ENCODE results near the gene NBPF10.
"Not testable (repeated sequence)": the region's sequence is repeated elsewhere in the genome, so short reads cannot be mapped to it uniquely, and the experiment has no call there.

NBPF10 gene, protein sequence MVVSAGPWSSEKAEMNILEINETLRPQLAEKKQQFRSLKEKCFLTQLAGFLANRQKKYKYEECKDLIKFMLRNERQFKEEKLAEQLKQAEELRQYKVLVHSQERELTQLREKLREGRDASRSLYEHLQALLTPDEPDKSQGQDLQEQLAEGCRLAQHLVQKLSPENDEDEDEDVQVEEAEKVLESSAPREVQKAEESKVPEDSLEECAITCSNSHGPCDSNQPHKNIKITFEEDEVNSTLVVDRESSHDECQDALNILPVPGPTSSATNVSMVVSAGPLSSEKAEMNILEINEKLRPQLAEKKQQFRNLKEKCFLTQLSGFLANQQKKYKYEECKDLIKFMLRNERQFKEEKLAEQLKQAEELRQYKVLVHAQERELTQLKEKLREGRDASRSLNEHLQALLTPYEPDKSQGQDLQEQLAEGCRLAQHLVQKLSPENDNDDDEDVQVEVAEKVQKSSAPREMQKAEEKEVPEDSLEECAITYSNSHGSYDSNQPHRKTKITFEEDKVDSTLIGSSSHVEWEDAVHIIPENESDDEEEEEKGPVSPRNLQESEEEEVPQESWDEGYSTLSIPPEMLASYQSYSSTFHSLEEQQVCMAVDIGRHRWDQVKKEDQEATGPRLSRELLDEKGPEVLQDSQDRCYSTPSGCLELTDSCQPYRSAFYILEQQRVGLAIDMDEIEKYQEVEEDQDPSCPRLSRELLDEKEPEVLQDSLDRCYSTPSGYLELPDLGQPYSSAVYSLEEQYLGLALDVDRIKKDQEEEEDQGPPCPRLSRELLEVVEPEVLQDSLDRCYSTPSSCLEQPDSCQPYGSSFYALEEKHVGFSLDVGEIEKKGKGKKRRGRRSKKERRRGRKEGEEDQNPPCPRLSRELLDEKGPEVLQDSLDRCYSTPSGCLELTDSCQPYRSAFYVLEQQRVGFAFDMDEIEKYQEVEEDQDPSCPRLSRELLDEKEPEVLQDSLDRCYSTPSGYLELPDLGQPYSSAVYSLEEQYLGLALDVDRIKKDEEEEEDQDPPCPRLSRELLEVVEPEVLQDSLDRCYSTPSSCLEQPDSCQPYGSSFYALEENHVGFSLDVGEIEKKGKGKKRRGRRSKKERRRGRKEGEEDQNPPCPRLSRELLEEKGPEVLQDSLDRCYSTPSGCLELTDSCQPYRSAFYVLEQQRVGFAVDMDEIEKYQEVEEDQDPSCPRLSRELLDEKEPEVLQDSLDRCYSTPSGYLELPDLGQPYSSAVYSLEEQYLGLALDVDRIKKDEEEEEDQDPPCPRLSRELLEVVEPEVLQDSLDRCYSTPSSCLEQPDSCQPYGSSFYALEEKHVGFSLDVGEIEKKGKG (N-terminal part only)

DNA sequence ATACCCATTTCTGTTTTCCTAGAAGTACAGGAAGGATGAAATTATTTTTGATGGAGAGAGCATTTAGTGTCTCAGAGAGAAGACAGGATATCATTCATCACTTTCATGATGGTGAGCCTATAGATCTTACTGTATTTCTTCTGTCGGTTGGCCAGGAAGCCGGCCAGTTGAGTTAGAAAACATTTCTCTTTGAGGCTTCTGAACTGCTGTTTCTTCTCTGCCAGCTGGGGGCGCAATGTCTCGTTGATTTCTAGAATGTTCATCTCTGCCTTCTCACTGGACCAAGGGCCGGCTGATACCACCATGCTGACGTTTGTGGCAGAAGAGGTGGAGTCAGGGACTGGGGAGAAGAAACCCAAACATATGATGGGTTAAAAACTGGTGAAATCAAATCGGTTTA is at the start of gene NBPF10:
NBPF10 (minus strand) TSS at position 340 of the 400 bp plus-strand sequence; CDS start at position 305, 35 bp downstream.
- not testable (repeated sequence) for H3K27ac ChIP-seq; DNase-seq (ENCODE audit: low read depth, low spot score)

DNA sequence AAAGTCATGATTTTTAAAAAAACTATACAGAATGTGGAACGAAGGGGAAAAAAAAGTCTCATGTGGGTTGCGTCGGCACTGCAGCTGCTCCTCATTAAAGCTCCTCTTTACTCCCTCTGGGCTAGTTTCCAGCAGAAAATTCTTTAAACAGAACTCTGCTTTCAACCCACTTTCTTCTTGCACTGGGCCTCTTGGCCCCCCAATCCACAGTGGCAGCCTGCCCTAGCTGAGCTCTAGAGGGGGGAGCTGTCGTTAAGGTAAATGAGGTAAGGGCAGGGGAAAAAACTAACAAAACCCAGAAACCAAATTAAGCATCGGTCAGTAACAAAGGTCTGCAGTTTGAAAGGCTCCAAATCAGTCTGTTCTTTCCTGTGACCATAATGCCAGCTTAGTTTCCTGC is 29.9 kb upstream of the NBPF10 start:
- not testable (repeated sequence) for DNase-seq (ENCODE audit: low read depth, low spot score); H3K27ac ChIP-seq

DNA sequence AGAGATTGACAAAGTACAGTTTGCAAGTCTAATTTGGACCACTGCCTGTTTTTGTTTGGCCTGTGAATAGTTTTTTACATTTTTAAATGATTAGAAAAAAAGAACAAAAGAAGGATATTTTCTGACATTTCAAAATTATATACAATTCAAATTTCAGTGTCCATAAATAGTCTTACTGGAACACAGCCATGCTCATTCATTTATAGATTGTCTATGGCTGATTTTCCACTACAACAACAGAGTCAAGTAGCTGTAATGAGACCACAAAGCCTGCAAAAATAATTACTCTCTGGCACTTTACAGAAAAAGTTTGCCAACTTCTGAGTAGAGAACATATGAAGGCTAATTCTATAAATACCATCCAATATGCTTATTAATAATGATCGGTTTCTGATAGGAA is 23.1 kb upstream of the NBPF10 start:
- DNase-seq (ENCODE audit: low read depth, low spot score); H3K27ac ChIP-seq: not testable (repeated sequence)

DNA sequence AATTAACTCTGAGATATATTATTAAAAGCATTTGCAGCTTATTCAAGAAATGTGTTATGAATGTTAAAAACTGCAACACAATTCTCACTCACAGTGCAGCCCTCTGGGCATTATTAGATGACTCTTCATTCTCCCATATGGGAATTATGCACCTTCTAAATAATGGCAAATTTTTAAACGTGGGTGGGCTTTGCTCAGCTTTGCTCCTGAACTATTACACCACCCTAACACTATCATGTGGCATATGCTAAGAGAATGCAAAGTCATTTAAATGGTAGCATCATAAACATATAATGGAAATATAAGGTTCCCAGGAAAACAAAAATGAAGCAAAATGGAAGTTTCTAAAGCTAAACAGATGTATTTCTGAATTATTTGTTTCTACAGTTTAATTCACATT is 22.7 kb upstream of the NBPF10 start:
- not testable (repeated sequence) for DNase-seq (ENCODE audit: low read depth, low spot score); H3K27ac ChIP-seq

All from epithelial cell of prostate (primary cell).